Measurements from ENCODE around the gene ARHGAP5.

Gene ARHGAP5

GRCh38 chr14:32077081-32078022 is at the start of gene ARHGAP5:
Gene ARHGAP5, plus strand, starts transcription at chr14:32077304. Its CDS starts 13,366 bp downstream, at chr14:32090670.
- peak; percentile 88 for DNase-seq

- DNase-seq = no peak
Measured at GRCh38 chr14:32028599-32028998, 48.5 kb upstream of the ARHGAP5 start.

GRCh38 chr14:32033543-32033942 is 43.6 kb upstream of the ARHGAP5 start:
- DNase-seq = no peak

- DNase-seq = peak; percentile 78
Measured at GRCh38 chr14:32038876-32039275, 38.2 kb upstream of the ARHGAP5 start.

GRCh38 chr14:32039401-32040030 is 37.6 kb upstream of the ARHGAP5 start:
- no peak for DNase-seq

GRCh38 chr14:32043624-32044023 is 33.5 kb upstream of the ARHGAP5 start:
- DNase-seq = no peak

- no peak for DNase-seq
Measured at GRCh38 chr14:32044454-32044853, 32.6 kb upstream of the ARHGAP5 start.

- no peak for DNase-seq
Measured at GRCh38 chr14:32047791-32048190, 29.3 kb upstream of the ARHGAP5 start.

GRCh38 chr14:32049361-32050088 is 27.6 kb upstream of the ARHGAP5 start:
- DNase-seq = no peak

GRCh38 chr14:32050878-32051277 is 26.2 kb upstream of the ARHGAP5 start:
- no peak for DNase-seq

GRCh38 chr14:32054536-32054935 is 22.6 kb upstream of the ARHGAP5 start:
- no peak for DNase-seq

GRCh38 chr14:32055175-32055574 is 21.9 kb upstream of the ARHGAP5 start:
- DNase-seq = no peak

GRCh38 chr14:32059702-32060101 is 17.4 kb upstream of the ARHGAP5 start:
- no peak for DNase-seq

- DNase-seq = no peak
Measured at GRCh38 chr14:32064931-32065330, 12.2 kb upstream of the ARHGAP5 start.

GRCh38 chr14:32068708-32069107 is 8.4 kb upstream of the ARHGAP5 start:
- DNase-seq = no peak

- DNase-seq = no peak
Measured at GRCh38 chr14:32070282-32070681, 6.8 kb upstream of the ARHGAP5 start.

- DNase-seq = no peak
Measured at GRCh38 chr14:32072676-32073075, 4.4 kb upstream of the ARHGAP5 start.

GRCh38 chr14:32073537-32074189 is 3.4 kb upstream of the ARHGAP5 start:
- peak; percentile 86 for DNase-seq

- DNase-seq = no peak
Measured at GRCh38 chr14:32074887-32075572, 2.1 kb upstream of the ARHGAP5 start.

- DNase-seq = no peak
Measured at GRCh38 chr14:32075672-32076277, 1.3 kb upstream of the ARHGAP5 start.

GRCh38 chr14:32076278-32077080 is 625 bp upstream of the ARHGAP5 start:
- peak; percentile 97 for DNase-seq

Data from NCI-H1092 treated with DMSO at 0.1 percent for 48 hours (cell line).